Raji (cell line): Measurements from ENCODE around the gene LHX2.

Experiments
- POLR2A ChIP-seq: IDR thresholded peaks from 2 replicates; pipeline ENCODE4 v1.6.1; 2011; ENCODE audit warnings: low read depth, low read length, control low read depth; ENCODE audit not compliant: insufficient read depth

The LHX2 gene

GRCh38 chr9:124032247-124032646 lies 20.7 kb downstream of the LHX2 start:
- no peak for TF ChIP-seq POLR2A

DNA sequence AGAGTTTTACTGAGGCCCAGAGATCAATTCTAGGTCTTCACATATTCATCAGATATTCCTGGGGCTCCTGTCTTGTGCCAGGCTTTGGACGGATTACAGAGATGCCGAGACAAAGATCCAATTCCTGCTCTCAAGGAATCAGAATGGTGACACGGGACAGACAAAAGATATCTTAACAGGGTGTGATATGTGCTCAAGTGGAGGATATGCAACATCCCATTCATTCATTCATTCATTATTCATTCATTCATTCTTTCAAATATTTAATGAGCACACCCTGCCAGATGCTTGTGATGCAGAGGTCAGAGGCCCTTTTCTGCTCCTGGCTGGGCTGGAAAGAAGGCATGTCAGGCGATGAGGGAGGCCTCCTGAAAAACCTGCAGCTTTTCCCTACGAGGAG lies 21.8 kb downstream of the LHX2 start:
- TF ChIP-seq POLR2A = no peak

GRCh38 chr9:124033967-124034366 lies 22.4 kb downstream of the LHX2 start:
- no peak for TF ChIP-seq POLR2A

DNA sequence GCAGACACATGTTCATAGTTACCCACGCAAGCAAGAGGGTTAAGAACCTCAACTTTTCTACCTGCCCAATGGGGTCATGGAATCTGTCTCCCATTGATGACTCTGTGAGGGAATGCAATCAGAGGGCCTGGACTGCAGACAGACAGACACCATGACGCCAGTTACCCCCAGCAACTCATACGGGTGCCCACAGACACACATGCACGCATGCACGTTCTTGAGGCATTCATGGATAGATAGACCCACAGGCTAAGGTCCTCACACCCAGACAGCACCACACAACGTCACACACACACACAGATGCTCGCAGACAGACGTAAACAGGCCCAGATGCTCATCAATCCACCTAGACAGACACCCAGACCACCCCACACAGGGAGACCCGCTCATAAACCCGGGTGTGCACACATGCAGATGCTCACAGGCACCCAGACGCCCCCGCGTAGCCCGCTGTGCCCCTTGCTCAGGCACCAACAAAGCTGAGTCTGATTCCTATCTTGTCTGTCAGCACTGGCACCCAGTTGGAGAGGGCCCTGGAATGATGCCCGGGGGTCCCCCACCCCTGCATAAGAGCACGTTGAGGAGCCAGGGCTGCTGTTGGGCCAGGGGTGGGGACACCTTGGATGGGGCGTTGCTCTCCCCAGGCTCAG lies 23.6 kb downstream of the LHX2 start:
- TF ChIP-seq POLR2A = no peak

DNA sequence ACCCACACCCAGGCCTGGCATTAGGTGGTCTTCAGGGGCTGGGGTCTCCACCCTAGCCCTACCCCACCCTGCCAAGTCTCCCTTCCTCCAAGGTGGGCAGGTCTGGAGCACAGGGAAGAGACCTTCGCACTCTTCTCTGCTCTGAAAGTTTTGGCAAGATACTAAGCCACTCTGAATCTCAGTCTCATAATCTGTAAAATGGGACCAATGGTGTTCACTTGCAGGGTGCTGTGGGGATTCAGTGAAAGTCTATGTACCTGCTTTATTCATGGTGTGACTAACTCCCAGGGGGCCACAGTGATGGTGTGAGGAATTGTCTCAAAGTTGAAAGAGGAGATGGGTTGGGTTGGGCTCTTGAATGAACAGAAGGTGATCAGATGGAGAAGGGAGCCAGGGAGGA lies 25.0 kb downstream of the LHX2 start:
- no peak for TF ChIP-seq POLR2A

DNA sequence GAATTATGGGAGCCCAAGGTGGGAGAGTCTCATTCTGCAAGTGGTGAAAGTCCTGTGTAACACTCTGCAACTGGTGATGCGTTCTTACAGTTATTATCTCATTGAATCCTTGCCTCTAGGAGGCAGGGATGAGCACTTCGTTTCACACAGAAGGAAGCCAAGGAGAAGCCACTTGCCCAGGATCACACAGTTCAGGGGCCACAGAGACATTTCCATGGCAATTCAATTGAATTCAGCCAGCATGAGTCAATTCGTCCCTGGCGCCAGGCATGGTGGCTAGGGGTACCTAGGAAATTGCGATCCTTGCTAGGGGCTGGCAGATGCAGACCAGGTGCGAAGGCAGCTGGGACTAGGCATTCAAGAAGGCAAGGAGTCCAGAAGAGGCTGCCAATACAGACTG lies 26.2 kb downstream of the LHX2 start:
- no peak for TF ChIP-seq POLR2A

DNA sequence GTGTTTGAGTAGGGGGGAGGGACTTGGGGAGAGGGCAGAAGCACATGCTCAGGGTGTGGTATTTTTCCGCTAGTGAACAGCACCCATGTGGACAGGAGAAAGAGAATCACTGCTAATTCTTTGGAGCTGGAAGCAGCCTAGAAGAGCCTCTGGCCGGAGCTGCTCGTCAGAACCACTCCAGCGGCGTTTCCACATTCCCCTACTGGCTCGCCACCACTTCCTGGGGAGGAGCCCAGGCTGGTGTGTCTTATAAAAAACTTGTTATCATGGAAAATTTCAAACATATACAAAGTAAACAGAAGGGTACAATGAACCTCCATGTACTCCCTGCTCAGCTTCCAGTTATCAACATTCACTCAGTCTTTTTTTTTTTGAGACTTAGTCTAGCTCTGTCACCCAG lies 26.7 kb downstream of the LHX2 start:
- TF ChIP-seq POLR2A = no peak

DNA sequence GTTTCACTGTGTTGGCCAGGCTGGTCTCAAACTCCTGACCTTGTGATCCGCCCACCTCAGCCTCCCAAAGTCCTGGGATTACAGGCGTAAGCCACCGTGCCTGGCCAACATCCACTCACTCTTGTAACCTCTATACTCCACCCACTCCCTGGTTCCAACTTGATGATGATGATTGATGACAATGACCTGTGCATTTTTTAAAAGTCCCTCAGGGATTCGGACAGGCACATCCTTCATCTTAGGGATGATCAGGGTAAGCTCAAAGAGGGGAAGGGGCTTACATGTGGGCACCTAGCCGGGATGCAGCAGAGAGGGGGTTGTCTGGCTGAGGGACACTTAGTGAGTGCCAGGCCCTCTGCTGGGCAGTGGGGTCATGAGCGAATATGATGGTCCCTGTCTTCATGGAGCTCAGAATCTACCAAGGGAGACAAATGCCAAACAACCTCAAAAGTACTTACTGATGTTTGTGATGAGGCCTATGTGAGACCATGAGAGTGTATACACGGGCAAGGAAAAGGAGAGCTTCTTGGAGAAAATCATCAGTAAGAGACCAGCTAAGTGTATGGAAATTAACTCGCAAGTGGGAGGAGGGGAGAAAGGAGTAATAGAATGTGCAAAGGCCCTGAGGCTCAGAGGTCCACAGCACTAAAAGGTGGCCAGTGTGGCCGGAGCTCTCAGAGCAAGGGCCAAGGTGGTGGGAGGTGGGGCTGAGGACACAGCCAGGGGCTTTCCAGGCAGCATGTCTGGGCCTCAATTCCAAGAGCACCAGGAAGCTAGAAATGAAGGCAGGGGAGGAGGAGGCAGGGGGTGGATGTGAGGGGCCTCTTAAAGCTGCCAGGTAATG lies 27.4 kb downstream of the LHX2 start:
- TF ChIP-seq POLR2A = no peak

DNA sequence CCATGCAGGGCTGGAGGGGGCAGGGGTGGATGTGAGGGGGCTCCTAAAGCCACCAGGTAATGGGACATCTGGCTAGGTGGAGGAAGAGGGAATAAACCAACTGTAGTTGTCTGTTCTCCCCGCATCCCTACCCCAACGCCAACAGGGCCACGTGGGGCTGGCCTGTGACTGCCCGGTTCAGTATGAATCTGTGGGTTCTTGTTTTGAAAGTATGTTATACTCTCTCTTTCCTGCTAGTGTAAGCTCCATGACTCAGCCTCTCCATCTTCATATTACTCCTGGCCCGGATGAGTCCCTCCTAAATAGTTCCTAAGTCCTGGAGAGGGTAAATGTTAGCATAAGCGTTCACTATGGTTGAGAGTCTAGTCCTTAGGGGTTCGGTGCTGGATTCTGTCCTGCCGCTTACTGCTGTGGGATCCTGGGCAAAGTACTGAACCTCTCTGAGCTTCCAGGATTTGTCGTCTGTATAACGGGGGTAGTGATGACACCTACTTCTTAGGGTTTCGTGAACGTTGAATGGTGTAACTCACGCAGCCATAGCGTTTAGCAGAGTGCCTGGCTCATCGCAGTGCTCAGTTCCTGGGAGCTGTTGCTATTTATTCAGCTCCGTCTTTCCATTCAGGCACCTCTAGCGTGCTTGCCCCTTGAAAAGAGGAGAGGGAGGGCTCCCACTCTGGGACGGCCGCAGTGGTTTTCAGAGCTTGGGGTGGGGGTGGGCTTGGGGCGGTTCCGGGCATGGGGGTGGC lies 28.8 kb downstream of the LHX2 start:
- TF ChIP-seq POLR2A = no peak

DNA sequence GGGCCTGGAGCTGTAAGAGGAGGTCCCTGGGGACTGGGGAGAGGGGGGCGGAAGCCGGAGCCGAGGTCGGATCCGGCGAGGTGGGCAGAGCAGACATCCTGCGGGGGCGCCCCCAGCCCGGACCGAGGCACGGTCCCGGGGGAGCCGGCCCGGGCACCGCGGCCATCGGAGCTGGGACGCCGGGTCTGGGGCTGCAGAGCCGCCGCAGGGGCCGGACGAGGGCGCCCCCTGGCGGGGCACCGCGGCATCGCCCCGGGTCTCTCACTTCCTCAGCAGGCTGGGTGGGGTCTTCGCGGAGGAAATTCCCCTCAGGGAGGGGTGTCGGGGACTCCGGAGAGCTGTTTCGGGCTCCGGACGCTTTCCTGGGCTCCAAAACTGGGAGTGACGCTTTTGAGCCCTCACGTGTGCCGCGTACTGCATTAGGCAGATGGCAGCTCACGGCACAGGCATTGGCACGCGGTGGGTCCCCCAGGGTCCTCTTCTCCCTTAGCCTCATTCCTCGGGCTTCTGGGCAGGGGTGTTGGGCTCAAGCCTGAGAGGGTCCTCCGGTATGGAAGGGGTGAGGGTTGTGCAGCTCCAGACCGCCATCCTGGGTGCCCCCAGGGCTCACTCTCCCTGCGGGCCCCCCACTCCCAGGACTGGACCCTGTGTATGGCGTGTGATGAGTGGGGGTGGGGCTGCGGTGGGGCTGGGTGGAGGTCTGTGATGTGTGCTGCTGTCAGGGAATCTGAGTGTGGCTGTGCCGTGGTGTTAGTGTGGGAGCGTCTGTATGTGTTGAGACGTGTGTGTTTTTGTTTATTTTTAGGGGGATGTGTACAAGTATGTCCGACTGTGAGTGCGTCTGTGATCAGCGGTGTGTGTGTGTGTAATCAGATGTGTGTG lies 29.6 kb downstream of the LHX2 start:
- no peak for TF ChIP-seq POLR2A

DNA sequence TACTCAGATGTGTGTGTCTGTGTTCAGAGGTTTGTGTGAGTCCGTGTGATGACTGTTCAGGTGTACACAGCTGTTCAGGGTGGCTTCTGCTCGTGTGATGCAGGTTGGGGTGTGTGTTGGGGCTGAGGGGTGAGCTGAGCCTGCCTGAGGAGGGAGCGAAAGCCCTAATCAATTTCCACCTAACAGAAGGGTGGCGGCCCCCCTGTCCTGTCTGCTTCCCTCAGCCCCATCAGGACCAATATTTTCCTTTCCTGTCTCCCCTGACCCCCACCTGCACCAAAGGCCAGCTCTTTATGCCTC lies 30.2 kb downstream of the LHX2 start:
- TF ChIP-seq POLR2A = no peak

DNA sequence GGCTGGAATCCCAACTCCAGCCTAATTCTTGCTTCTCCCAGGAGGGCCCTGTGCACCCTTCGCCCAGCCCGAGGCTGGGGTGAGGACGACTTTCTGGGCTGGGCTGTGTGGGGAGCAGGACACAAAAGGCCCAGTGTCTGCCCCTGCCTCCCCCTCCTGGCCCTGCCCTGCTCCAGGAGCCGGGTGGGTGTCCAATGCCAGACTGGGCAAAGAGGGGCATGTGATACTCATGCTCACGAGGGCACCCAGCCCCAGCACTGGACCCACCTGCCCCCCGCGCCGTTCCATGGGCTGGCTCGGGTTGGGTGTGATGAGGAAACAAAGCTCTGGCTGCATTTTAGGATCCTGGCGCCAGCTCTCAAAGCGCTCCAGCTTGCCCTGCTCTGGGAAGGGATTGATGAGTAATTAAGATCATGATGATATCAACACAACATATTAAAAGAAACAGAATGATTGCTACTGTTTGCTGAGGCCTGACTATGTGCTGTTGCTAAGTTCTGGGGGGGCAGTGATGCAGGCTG lies 30.7 kb downstream of the LHX2 start:
- no peak for TF ChIP-seq POLR2A

DNA sequence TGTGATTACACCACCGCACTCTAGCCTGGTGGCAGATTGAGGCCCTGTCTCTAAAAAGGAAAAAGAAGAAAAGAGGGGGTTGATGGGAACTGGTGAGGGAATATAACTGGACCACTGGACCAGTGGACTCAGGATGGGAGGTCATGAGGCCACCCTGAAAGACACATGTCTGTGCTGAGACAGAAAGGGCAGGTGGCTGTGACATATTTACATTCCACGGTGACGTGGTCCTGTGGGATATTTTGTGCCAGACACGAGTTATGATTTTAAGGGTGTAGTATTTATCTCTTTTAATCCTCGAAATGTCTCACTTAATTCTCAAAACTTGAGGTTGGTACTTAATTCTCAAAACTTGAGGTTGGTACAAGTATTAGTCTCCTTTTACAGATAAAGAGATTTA lies 32.9 kb downstream of the LHX2 start:
- no peak for TF ChIP-seq POLR2A

DNA sequence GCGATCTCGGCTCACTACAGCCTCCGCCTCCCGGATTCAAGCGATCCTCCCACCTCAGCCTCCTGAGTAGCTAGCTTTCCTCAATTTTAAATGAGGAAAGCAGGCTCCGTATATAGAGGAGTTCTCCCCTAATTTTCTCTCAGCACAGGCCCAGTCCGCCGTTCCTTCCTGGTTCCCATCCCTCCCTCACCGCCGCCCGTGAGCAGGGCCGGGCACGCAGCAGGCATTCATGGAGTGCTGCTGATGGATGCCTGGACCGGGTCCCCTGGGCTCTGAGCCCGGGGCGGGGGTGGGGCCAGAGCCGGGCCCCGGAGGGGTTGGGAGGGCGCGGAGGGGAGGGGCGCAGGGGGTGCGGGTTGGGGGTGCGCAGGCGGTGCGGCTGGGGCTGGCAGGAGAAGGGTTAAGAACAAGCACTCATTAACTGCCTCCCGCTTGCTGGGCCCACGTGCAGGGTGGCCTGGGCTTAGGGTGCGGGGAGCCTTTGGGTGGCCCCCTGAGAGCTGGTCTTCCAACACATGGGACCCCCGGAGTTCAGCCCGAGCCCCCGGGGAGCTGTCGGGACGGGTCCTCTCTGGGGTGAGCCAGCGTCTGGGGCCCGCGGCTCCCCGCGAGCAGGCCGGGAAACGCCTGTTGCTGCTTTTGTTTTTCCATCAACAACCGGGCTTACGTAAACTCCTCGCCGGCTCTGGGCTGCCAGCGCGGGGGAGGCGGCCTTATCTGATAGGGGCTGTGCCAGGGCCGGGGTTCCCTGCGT lies 33.7 kb downstream of the LHX2 start:
- no peak for TF ChIP-seq POLR2A

DNA sequence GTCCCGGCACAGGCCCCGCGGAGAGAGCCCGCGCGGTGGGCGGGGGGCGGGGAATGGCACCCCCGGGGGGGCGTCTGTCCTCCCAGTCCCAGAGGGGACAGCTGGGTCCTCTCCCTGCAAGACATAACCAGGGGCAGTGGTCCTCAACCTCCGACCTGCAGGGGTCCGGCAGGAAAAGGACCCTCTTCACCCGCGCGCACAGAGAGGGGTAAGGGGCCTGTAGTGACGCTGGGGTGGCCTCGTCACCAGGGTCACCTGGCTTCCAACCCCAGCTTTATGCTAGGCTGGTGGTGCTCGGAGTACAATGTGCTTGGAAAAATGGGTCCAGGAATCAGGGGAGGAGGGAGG lies 34.2 kb downstream of the LHX2 start:
- TF ChIP-seq POLR2A = no peak

DNA sequence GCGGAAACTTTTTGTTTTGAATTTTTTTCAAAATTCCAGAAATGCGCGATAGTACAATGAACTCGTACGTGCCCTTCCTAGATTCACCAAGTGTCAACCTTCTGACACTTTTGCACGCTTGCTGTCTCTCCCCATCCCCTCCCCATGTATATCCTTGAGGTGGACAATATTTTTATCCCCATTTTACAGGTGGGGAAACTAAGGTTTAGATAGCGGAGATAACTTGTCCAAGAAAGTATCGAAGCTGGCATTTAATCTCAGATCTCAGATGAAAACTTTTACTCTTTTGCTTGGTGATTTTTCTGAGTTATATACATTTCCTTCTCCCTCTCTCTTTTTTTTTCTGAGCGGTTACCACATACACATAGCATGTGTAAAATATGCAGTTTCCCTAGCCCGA lies 34.6 kb downstream of the LHX2 start:
- TF ChIP-seq POLR2A = no peak
